ENCODE measurements around the gene RGPD3. TPM values are rescaled to one million over a fixed set of nuclear protein-coding genes. Genes with fewer than 3 reads are reported as not detected.
"Not testable (repeated sequence)": the region's sequence is repeated elsewhere in the genome, so short reads cannot be mapped to it uniquely, and the experiment has no call there.

RGPD3 gene
- 0.06 and 0.80 TPM in 2 replicates for total RNA-seq (2014; rRNA removed; shearing (Covaris generic))

DNA sequence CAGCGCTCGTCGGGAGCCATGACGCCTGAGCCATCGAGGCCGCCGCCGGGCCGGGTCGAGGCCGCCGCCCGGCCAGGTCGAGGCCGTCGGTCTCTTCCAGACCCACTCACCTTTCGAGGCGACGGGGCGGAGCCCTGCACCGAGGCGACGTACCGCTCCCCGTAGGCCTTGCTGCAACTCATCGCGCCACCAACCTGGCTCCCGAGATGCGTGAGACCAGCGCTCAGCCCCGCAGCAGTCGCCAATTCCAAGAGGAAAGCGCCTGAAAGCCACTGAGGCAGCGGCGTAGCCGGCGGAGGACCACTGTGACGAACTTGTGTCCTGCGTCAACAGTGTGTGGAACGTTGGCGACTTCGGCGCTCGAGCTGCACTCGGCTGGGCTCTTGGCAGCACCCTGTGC, at the start of gene RGPD3:
TSS of gene RGPD3 (minus strand) at position 307 of the 400 bp plus-strand sequence. CDS start at position 182, 125 bp downstream.
- DNase-seq (ENCODE audit: low read depth), result not testable (repeated sequence)

DNA sequence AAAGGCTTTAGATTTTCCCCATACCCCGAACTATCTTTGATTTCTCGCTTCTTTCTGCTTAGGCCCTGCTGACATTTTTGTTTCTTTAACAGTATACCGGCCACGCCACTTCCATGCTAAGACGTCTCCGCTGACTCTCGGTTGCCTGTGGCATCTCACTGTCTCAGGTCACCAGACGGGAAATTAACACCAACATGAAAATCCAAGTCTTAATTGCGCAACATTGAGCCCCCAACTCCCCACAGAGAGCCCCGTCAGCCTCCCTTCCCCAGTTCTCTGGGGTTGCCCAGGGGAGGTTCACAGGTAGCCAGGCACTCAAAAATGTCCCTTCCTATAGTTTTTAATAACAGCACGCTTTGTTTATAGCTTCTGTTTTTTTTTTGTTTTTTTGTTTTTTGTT, 49.1 kb upstream of the RGPD3 start:
- no peak for DNase-seq (ENCODE audit: low read depth)

DNA sequence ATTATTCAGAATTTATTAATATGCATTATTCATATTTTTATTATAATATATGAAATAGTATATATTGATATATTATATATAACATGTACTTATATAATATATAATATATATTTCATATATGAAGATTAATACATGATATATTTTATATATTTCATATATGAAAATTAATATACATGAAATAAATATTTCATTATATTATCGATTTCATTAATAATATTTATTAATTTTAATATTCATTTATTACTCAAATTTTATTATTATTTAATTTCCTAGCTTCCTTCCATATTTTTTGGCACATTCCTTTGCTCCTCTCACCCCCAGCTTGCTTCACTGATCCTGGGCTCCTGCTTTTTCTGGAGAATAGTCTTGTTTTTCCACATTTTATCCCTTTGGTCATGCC, 48.7 kb upstream of the RGPD3 start:
- DNase-seq (ENCODE audit: low read depth), result no peak

DNA sequence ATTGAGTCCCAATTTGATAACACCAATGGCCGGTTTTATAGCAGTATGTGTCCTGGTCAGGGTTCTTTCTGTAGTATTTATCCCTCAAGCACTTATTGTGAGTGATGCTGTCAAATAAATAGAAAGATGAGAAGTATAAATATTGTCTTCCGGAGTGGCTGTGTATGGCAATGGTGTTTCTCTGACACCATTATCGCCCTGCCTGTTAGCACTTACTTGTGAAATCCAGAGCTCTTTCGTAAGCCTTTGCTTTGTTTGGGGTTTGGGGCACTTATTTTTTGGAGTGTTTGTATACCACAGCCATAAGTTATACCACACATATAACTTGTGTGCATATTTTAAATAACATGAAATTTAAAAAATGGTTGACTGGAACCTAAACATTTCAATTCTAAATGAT, 48.2 kb upstream of the RGPD3 start:
- DNase-seq (ENCODE audit: low read depth), result no peak

DNA sequence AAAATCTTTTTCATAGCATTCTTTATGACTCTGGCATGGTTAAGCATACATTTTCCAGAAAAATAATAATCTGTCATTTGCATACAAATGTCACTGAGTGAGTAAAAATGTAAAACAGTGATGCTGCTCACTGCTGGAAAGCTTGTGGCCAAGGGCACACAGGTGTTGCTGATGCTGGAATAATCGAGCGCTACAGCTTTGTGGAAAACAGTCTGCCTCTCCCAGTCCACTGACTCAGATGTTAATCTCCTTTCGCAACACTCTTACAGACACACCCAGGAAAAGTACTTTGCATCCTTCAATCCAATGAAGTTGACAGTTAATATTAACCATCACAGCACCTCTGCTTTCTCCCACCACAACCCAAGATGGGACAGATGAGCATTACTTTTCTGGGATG, 46.6 kb upstream of the RGPD3 start:
- not testable (repeated sequence) for DNase-seq (ENCODE audit: low read depth)

DNA sequence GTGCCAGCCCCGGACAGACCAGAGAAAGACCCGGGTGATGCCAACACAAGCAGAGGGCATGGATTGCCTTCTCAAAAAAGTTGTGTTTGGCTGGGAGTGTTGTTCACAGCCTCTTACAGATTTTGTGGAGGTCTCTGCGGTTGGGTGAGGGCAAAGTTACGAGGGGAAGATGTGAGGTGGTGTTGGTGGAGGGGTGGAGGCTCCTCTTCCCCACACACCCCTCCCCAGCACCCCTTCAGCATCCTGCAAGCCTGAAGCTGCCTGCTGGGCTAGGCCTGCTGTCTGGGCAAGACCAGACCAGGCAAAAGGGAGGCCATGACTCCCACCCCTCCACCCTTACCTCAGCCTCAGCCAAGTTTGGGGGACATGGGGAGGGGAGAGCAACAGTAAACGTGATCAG, 45.2 kb upstream of the RGPD3 start:
- not testable (repeated sequence) for DNase-seq (ENCODE audit: low read depth)

DNA sequence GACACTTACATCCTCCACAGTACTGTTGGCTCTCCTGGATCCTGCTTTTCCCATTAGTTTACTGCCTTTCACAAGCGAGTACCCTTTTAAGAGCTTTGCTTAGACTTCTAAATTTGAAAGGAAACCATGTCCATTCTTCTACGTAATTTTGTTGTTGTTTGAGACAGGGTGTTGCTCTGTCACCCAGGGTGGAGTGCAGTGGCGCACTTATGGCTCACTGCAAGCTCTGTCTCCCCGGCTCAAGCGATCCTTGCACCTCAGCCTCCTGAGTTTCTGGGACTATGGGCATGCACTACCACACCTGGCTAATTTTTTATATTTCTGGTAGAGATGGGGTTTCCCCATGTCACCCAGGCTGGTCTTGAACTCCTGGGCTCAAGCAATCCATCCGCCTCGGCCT, 43.7 kb upstream of the RGPD3 start:
- not testable (repeated sequence) for DNase-seq (ENCODE audit: low read depth)

DNA sequence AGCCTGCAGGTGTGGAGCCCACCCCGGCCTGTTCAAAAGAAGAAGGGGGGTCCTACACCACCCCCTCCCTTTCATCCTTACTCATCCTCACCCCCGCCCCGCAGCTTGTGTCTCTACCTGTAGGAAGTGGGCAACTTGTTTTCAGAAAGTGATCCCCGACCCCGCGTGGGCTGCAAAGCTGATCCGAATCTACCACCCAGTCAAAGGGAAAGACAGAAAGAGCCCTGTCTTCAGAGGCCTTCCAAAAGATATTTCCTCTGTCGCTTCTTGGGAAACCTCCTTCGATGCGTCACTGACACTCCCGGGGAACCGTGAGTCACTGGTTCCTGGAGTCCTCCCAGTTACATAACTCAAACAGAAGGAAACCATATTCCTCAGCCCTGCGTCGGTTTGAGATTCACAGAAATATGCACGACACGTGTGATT, 43.3 kb upstream of the RGPD3 start:
- peak; percentile 82 for DNase-seq (ENCODE audit: low read depth)

DNA sequence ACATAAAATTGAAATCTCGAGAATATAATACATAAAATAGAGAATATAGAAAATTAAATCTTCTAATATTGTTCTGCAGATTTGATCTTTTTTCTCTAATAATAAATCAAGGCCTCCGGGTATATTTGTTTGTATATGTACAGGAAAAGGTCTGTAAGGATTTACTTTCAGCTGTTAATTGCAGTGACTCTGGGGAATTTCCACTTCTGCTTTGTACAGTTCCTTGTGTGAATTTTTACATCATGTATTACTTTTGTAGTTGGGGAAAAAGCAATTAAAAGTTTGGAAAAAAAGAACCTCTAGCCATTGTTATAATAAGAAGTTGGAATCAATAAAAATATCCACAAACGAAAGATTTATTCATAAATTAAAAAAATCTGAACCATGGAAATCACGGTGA, 42.6 kb upstream of the RGPD3 start:
- not testable (repeated sequence) for DNase-seq (ENCODE audit: low read depth)

DNA sequence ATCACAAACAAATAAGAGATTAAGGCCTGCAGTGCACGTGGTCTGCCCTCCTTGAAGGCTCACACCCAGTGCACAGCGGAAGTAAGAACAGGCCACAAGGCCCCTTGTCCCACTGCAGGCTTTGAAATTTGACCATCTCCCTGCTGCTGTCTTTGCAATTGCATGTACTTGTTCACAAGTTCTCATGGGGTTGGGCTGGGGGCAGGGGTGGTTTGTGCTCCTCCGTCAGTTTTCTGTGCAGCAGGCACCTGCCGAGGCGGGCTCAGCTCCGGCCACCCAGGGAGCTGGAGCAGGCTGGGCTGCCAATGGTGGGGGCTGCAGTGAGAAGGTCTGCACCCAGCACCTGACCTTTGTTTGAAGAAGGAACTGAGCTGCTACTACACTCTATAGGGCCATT, 41.2 kb upstream of the RGPD3 start:
- not testable (repeated sequence) for DNase-seq (ENCODE audit: low read depth)

DNA sequence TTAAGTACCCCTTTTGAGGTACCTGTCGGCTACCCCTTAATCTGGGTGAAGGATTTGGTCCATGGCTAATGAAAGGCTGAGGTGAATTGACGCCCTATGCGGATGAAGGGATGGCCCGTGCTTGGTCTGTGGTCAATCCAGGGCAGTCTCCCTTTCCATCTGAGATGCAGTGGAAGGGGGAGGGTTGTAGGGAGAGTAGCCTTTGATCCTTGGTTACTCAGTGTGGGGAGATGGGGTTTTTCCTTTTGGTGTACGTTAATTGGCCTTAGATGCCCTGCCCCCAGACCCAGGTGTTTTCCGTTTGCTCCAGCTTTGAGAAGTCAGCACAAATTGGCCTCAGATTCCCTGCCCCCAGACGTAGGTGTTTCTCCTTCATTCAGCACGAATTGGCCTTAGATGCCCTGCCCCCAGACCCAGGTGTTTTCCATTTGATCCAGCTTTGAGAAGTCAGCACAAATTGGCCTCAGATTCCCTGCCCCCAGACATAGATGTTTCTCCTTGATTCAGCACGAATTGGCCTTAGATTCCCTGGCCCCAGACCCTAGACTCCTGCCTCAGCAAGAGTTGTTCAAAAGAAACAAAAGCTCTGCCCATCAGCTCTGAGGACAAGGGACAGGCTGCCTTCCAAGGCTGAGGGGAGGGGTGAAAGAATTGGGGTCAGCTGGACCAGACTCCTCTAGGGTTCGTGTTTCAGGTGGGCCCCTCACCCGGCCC, 40.6 kb upstream of the RGPD3 start:
- not testable (repeated sequence) for DNase-seq (ENCODE audit: low read depth)

DNA sequence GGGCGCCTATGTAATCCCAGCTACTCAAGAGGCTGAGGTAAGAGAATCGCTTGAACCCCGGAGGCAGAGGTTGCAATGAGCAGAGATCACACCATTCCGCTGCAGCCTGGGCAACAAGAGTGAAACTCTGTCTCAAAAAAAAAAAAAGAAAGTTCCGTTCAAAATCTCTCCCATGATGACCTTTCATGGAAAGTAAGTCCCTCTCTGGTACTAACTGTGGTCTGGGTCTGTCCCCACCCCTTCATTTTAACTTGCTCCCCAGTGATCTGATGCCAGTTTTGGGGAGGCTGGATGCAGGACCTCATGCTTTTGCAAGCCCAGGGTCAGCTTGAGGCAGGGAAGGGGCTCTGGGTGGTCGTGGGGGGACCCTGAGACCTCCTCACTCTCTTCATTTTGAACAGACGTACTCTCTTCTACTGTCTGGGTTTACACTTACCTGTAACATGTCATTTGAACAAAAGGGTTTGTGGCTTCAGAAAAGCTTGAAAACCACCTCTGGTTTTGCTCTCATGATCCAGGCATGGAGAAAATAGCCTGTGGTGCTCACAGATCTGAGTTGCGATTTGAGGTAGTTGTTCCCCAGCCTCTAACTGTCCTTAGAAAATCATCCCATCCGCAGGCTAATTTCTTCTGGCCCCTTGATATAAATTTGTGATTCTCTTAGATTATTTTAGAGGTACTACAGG, 37.9 kb upstream of the RGPD3 start:
- not testable (repeated sequence) for DNase-seq (ENCODE audit: low read depth)

DNA sequence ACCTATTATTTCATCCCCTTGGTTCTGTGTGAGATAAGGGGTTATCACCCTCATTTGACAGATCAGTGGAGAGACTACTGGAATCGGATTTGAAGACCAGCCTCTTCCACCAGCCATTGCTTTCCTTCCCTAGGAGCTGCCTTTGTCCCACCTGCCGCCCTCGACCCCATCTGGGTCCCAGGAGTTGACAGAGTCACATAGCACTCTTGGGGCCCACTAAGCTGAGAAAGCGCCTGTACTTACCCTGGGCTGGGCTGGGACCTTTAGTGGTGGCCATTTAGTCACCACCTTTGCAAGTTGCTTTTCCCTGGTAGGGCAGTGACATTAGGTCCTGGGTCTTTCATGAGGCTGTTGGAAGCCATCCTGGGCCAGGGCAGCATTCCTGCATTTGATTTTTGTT, 36.6 kb upstream of the RGPD3 start:
- not testable (repeated sequence) for DNase-seq (ENCODE audit: low read depth)

DNA sequence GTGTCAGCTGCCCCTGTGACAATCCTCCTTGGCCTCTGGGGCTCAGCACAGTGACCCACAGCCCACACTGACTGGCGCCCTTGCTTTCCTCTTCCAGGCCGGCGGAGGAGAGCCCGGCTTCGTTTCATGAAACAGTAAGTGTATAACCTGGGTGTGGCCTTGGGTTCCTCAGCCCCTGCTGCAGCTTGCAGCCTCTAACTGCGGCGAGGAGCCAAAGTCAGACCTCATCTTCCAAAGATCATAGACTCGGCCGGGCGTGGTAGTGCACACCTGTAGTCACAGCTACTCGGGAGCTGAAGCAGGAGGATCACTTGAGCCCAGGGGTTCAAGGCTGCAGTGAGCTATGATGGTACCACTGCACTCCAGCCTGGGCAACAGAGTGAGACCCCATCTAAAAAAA, 36.0 kb upstream of the RGPD3 start:
- DNase-seq (ENCODE audit: low read depth), result not testable (repeated sequence)

DNA sequence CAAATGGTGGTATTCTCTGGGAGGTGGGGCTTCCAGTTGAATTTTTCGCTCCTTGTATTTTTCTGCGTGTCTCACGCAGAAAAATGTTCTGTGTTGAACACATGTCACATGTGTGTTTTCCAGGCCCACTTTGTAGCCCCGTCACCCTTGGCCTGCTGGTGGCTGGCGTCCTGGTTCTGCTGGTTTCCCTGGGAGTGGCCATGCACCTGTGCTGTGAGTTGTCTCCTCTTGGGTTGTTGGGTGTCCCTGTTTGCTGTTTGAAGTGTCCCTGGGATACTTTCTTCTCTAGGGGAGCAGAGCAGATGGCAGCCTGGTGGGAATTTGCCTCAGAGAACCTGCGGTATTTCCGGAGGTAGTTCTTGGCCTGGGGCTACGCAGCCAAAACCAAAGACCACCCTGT, 34.1 kb upstream of the RGPD3 start:
- DNase-seq (ENCODE audit: low read depth), result not testable (repeated sequence)

DNA sequence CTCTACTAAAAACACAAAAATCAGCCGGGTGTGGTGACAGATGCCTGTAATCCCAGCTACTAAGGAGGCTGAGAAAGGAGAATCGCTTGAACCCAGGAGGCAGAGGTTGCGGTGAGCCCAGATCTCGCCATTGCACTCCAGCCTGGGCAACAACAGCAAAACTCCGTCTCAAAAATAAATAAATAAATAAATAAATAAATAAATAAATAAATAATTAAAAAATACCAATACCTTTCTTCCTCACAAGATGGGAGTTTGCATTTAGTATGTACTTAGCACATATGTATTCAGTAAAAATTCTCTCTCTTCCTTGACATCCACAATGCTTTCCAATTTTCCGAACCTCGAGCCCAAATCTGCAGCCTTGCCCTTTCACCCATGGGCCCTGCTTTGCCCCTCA, 32.1 kb upstream of the RGPD3 start:
- not testable (repeated sequence) for DNase-seq (ENCODE audit: low read depth)

DNA sequence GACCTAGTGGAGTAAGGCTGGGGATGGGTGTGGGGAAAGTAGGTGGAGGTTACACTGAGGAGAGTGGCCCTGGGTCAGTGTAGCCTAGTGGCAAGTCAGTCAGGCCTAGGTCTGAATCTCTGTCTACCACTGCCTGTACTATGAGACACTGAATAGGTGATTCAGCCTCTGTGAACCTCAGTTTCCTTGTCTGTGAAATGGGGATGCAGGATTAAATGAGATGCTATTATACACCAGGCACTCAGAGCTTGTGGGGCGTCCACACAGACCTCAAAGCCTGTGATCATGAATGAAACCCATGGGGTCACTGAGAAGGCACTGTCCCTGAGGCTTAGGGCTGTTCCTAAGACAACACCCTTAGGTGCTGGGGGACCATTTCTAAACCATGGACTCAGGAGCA, 30.3 kb upstream of the RGPD3 start:
- not testable (repeated sequence) for DNase-seq (ENCODE audit: low read depth)

DNA sequence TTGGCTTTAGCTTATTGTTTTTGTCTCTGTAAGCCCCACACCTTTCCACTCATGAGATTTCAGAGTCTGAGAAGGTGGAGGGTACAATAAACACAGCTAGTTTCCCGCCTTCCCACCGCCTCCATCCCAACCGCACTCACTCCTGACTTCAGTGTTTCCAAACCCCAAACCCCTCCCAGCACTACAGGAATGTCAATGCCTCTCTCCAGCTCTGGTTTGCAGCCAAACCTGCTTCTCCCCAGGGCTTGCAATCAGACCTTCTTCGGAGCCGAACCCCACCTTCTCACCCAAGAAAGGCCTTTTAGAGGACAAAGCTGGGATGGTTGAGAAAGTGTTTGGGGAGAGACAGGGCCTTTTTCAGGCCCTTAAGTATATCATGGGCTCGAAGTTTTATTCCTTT, 24.7 kb upstream of the RGPD3 start:
- DNase-seq (ENCODE audit: low read depth), result peak; percentile 10

DNA sequence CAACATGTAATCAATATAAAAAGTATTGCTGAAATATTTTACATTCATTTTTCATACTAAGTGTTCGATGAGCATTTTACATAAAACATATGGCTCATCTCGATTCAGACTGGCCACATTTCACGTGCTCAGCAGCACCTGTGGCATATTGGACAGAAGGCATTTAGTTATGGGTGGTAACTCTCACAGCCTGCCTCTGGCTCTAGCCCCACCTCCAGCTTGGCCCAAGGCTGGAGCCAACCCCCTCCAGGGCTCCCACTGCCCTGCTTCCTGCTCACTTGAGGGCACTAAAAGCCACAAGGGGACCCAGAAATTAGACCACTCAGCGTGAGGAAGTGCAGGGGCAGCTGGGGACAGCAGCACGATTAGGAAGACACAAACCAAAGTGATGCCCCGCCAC, 24.2 kb upstream of the RGPD3 start:
- DNase-seq (ENCODE audit: low read depth), result not testable (repeated sequence)

DNA sequence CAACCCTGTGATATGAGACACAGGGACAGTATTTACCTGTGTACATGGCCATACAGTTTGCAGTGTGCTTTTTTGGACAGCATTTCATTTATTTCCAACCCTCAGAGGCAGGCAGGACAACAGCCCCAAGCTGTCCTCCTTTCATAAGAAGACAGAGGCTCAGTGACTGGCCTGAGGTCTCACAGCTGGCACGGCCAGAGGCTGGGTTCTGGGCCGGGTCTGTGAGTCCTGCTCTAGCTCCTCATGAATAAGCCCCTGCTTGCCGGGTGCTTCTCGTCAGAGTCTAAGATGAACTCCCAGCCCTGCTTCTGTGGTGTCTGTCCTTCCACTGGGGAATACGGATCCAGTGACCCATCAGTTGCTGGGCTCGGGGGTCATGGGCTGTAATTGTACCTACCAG, 21.5 kb upstream of the RGPD3 start:
- DNase-seq (ENCODE audit: low read depth), result not testable (repeated sequence)

DNA sequence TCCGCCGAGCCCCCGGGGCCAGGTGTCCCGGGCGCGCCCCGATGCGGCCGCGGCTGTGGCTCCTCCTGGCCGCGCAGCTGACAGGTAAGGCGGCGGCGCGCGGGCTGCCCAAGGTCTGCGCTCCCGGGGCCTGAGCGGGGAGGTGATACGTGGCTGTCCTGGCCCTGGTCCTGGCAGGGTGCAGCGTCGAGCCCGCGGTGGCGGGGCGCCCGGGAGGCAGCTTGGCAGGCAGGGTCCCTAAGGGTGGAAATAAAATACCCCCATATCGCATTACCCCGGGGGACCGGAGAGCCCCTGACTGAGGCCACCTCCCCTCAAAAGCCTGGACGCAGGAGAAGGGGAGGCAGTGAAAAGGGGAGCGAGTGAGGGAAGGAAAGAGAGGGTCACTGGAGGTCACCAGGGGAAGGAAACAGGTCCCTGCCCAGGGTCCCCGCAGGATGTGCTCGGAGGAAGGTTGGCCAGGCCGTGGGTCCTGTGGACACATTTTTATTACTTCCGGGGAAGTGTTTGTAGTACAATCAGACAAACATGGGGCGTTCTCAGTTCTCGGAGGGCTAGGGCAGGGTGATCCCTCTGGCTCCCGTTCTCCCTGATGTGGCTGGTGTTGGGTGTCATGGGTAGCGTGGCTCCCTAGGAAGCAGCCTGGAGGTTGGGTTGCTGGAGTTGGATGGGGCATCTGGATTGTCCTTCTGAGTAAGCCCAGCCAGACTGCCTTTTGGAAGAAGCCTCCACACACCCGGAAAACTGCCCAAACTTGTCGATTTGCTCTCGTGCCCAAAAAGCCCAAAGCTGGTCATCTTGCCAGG, 19.4 kb upstream of the RGPD3 start:
- peak; percentile 4 for DNase-seq (ENCODE audit: low read depth)
